Activated CD4-positive, CD25-positive, alpha-beta regulatory T cell treated with anti-CD3 and anti-CD28 coated beads, Interleukin-2, amount 50 U/mL, for 24 hours (primary cell): ENCODE measurements around the gene ZCWPW1.
"Not testable (repeated sequence)": the region's sequence is repeated elsewhere in the genome, so short reads cannot be mapped to it uniquely, and the experiment has no call there.

Experiments used
- ATAC-seq, 2 donors: fragments of 150-1000 bp; cut with Tn5 transposase; one replicate each; pipeline ENCODE4 v1.10.0; 2021; ENCODE audit warnings: mild to moderate bottlenecking in 1 of 2, moderate library complexity in 1 of 2

Gene ZCWPW1

GRCh38 chr7:100453854-100454253 lies 25.4 kb upstream of the ZCWPW1 start:
- ATAC-seq = not testable (repeated sequence)

GRCh38 chr7:100452513-100452912 lies 24.0 kb upstream of the ZCWPW1 start:
- no peak for ATAC-seq

- no peak for ATAC-seq
Observed at GRCh38 chr7:100449190-100449795, 20.8 kb upstream of the ZCWPW1 start.

- not testable (repeated sequence) for ATAC-seq
Observed at GRCh38 chr7:100447363-100447762, 18.9 kb upstream of the ZCWPW1 start.

- ATAC-seq = no peak
Observed at GRCh38 chr7:100446040-100446439, 17.5 kb upstream of the ZCWPW1 start.

- ATAC-seq = peak; percentile 53 to 62
Observed at GRCh38 chr7:100444311-100445278, 16.1 kb upstream of the ZCWPW1 start.

- no peak for ATAC-seq
Observed at GRCh38 chr7:100443096-100443840, 14.8 kb upstream of the ZCWPW1 start.

GRCh38 chr7:100441641-100442535 lies 13.4 kb upstream of the ZCWPW1 start:
- ATAC-seq = no peak

- ATAC-seq = not testable (repeated sequence)
Observed at GRCh38 chr7:100439244-100439643, 10.7 kb upstream of the ZCWPW1 start.

- not testable (repeated sequence) for ATAC-seq
Observed at GRCh38 chr7:100438731-100439130, 10.2 kb upstream of the ZCWPW1 start.

GRCh38 chr7:100438172-100438571 lies 9.7 kb upstream of the ZCWPW1 start:
- ATAC-seq = no peak

- ATAC-seq = no peak
Observed at GRCh38 chr7:100437150-100438100, 8.9 kb upstream of the ZCWPW1 start.

- peak; percentile 28 to 41 for ATAC-seq
Observed at GRCh38 chr7:100435401-100436304, 7.2 kb upstream of the ZCWPW1 start.

GRCh38 chr7:100434297-100435144 lies 6.0 kb upstream of the ZCWPW1 start:
- no peak for ATAC-seq

- ATAC-seq = no peak
Observed at GRCh38 chr7:100433592-100434296, 5.2 kb upstream of the ZCWPW1 start.

GRCh38 chr7:100433276-100433591 lies 4.7 kb upstream of the ZCWPW1 start:
- ATAC-seq = no peak

- no peak for ATAC-seq
Observed at GRCh38 chr7:100432621-100433275, 4.2 kb upstream of the ZCWPW1 start.

- no peak for ATAC-seq
Observed at GRCh38 chr7:100432053-100432452, 3.5 kb upstream of the ZCWPW1 start.
